SH-SY5Y (cell line): ENCODE results near the gene DTX4.

Source experiments
- GATA2 ChIP-seq: IDR thresholded peaks from 2 replicates; pipeline ENCODE4 v1.6.1; 2011; ENCODE audit warnings: mild to moderate bottlenecking, low read depth, low read length
- GATA3 ChIP-seq: IDR thresholded peaks from 2 replicates; pipeline ENCODE4 v1.6.1; 2011; ENCODE audit warnings: low read depth, mild to moderate bottlenecking, low read length, moderate library complexity

DTX4 gene

GRCh38 chr11:59171508-59172322 lies at the start of gene DTX4:
Gene DTX4 (plus strand): TSS chr11:59172132. CDS start chr11:59172596, 464 bp downstream.
- no peak for TF ChIP-seq GATA3
- no peak for TF ChIP-seq GATA2

GRCh38 chr11:59135648-59136461 lies 36.1 kb upstream of the DTX4 start:
- TF ChIP-seq GATA2 (no peak), GATA3 (no peak)

GRCh38 chr11:59137190-59137589 lies 34.7 kb upstream of the DTX4 start:
- TF ChIP-seq GATA3 (no peak), GATA2 (no peak)

GRCh38 chr11:59138643-59139042 lies 33.3 kb upstream of the DTX4 start:
- TF ChIP-seq GATA3 (no peak), GATA2 (no peak)

GRCh38 chr11:59141191-59141590 lies 30.7 kb upstream of the DTX4 start:
- TF ChIP-seq GATA3: no peak
- no peak for TF ChIP-seq GATA2

- TF ChIP-seq GATA3 (no peak), GATA2 (no peak)
Measured at GRCh38 chr11:59141673-59142460, 30.1 kb upstream of the DTX4 start.

- no peak for TF ChIP-seq GATA3
- TF ChIP-seq GATA2: no peak
Measured at GRCh38 chr11:59142530-59143507, 29.1 kb upstream of the DTX4 start, which contains the start of gene FAM111A. Gene FAM111A (plus strand): TSS chr11:59142856. CDS start chr11:59148873, 6,017 bp downstream.

GRCh38 chr11:59144096-59144495 lies 27.8 kb upstream of the DTX4 start:
- no peak for TF ChIP-seq GATA3
- TF ChIP-seq GATA2: no peak

GRCh38 chr11:59144579-59145345 lies 27.2 kb upstream of the DTX4 start:
- no peak for TF ChIP-seq GATA2
- no peak for TF ChIP-seq GATA3

- TF ChIP-seq GATA2 (no peak), GATA3 (no peak)
Measured at GRCh38 chr11:59145534-59145933, 26.4 kb upstream of the DTX4 start.

- TF ChIP-seq GATA3 (no peak), GATA2 (no peak)
Measured at GRCh38 chr11:59151761-59152160, 20.2 kb upstream of the DTX4 start.

- TF ChIP-seq GATA3: no peak
- TF ChIP-seq GATA2: no peak
Measured at GRCh38 chr11:59152312-59152951, 19.5 kb upstream of the DTX4 start.

- TF ChIP-seq GATA2 (no peak), GATA3 (no peak)
Measured at GRCh38 chr11:59154610-59155009, 17.3 kb upstream of the DTX4 start.
